GDM1 (cell line): ENCODE measurements around the gene NAP1L1.

Experiments
- DNase-seq: peaks from one replicate; lab custom pipeline; 2025; lab: John Stamatoyannopoulos, UW

Gene NAP1L1

GRCh38 chr12:76083904-76084862 is at the start of gene NAP1L1:
Gene NAP1L1, minus strand, starts transcription at chr12:76084685. Its CDS starts 10,466 bp downstream, at chr12:76074219.
- peak; percentile 95 for DNase-seq

DNA sequence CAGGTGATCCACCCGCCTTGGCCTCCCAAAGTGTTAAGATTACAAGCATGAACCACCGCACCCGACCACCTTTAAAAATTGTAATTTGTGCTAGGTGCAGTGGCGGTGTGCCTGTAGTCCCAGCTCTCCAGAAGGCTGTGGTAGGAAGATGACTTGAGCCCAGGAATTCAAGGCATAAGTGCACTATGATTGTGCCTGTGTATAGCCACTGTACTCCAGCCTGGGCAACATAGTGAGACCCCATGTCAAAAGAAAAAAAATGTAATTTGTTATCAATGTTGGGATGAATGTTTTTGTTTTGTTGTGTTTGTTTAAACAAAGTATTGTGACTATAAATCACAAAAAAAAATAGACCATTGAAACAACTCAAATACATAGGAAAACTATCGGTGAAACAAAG is 43.1 kb upstream of the NAP1L1 start:
- DNase-seq = no peak

DNA sequence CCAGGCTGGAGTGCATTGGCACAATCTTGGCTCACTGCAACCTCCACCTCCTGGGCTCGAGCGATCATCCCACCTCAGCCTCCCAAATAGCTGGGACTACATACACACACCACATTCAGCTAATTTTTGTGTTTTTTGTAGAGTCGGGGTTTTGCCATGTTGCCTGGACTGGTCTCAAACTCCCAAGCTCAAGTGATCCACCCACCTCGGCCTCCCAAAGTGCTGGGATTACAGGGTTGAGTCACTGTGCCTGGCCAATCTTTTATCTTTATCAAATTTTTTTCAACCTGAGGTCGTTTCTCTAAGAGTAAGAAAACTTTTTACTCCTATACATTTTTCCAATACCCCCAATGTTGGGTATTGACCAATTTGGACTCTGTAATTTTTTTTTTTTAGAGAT is 40.0 kb upstream of the NAP1L1 start:
- no peak for DNase-seq

GRCh38 chr12:76123259-76124212 is 39.1 kb upstream of the NAP1L1 start:
- no peak for DNase-seq

- no peak for DNase-seq
These were observed 35.4 kb upstream of the NAP1L1 start for GRCh38 chr12:76119887-76120286.

DNA sequence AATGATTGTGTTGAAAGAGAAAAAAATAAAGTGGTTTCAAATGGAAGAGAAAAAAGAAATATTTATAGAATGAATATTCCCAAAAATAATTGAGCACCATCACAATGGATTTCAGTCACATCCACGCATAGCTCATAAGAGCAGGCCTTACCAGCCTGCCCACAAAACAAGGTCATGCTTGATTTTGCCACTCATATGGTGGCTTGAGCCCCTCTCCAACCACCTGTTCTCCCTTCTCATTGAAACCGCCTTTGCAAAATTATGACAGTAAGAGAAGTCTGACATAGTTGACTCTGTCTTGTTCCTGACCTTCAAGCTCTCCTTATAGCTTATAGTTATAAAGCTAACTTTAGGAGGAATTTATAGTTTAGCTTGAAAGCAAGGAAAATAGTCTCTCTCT is 33.3 kb upstream of the NAP1L1 start:
- no peak for DNase-seq

DNA sequence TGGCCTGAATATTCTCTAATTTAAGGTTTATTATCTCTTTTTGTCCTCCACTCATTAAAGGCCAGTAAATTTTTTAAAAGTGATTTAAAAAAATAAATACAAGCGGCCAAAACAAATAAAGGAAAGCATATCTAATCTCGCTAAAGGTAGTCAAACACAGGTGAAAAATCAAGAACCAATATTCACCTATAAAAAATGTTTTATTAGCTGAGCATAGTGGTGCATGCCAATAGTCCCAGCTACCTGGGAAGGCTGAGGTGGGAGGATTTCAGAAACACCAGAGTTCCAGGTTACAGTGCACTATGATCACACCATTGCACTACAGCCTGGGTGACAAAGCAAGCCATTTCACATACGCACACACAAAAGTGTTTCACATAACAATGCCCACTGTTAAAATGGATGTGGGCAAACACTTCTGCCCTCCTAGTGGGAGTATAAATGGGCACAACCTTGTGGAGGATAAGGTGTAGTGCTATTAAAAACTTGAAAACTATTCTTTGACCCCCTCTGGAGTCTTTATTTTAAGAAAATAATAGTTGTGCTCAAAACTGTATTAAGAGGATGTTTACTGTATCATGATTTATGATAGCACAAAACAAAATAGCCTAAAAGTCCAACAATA is 32.7 kb upstream of the NAP1L1 start:
- DNase-seq = no peak

DNA sequence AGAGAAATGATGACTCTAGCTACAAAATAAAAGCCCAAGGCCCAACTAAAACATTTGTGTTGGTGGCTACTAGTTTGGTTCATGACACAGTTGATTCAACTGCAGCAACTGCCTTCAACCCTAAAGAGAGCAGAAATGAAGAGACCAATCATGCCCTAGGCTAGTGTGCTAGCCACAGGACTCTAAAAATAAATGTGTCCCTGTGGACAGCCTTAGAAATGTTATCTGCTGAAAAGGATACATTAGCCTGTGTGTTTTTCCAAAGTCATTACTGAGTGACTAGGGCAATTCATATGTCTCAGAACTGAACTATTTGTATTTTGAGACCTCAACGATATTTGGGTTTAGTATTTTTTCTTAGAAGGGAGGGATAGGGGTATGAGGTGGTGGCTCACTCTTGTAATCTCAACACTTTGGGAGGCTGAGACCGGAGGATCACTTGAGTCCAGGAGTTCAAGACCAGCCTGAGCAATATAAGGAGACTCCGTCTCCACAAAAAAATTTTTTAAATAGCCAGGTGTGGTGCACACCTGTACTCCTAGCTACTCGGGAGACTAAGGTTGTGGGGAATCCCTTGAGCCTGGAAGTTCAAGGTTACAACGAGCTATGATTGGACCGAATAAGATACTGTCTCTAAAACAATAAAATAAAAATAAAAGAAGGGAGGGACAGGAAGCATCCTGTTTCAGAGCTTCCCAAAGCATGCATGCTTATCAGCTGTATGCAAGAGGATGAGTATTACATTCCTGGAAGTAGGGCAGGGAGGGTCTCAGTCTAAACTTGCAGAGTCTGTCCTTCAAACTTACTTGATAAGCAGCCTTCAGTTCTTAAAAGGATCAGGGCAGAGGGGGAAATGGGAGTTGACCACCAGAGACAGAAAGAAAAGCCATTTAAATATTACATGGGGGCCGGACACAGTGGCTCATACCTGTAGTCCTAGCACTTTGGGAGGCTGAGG is 29.6 kb upstream of the NAP1L1 start:
- no peak for DNase-seq

DNA sequence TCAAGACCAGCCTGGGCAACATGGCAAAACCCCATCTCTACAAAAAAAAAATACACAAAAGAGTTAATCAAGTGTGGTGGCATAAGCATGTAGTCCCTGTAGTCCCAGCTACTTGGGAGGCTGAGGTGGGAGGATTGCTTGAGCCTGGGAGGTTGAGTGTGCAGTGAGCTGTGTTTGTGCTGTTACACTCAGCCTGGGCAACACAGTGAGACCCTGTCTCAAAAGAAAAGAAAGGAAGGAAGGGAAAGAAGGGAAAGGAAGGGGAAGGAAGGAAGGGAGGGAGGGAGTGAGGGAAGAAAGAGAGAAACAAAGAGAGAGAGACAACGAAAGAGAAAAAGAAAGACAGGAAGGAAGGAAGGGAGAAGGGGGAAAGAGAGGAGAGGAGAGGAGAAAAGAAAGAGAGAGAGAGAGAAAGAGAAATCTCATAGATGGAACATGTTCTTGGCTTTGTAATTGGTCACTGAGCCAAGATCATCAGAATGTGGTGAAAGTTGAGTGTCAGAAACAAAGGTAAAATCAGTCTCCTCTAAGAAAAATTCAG is 26.8 kb upstream of the NAP1L1 start:
- DNase-seq = no peak

GRCh38 chr12:76109879-76110278 is 25.4 kb upstream of the NAP1L1 start:
- DNase-seq = no peak

- DNase-seq = no peak
These were observed 23.9 kb upstream of the NAP1L1 start for GRCh38 chr12:76108356-76108755.

GRCh38 chr12:76106631-76107030 is 22.1 kb upstream of the NAP1L1 start:
- no peak for DNase-seq

GRCh38 chr12:76103958-76104357 is 19.5 kb upstream of the NAP1L1 start:
- DNase-seq = no peak

- no peak for DNase-seq
These were observed 17.4 kb upstream of the NAP1L1 start for GRCh38 chr12:76101739-76102385.

DNA sequence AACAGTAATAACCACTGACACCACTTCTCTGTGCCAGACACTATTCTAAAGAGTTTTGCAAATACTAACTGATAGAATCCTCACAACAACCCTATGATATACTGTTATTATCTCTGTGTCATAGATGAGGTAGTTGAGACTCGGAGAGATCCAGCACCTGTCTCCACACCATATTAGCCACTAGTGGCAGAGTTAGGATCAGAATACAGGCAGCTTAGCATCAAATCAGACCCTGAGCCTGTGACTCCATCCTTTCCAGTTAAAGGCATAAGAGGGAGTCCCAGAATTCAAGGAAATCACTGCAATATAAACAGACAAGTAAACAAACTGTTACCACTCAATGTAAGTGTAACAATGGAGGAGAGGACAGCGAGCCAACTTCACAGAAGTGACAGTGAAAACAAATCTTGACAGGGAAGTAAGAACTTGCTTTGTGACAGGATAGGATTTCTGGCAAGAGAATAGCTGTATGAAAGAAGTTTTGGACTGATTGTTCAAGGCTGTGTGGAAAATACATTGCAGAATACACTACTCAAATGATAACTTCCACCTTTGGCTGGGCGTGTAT is 11.7 kb upstream of the NAP1L1 start:
- no peak for DNase-seq

- DNase-seq = no peak
These were observed 10.3 kb upstream of the NAP1L1 start for GRCh38 chr12:76094754-76095153.

- DNase-seq = no peak
These were observed 6.8 kb upstream of the NAP1L1 start for GRCh38 chr12:76091246-76091754.

DNA sequence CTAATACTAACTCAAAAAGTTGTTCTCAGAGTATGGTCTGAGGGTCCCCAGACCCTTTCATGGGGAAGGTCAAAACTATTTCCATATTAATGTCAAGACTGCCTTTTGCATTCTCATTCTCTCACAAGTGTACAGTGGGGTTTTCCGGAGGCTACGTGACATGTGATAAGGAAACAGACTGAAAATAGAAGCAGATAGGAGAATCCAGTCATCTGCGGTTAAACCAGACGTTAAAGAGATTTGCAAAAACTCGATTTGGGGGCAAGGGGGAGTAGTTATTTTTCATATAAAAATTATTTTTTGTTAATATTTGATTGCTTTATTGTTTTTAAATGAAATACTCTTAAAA is 1.0 kb upstream of the NAP1L1 start:
- DNase-seq = no peak

- peak; percentile 72 for DNase-seq
These were observed 506 bp upstream of the NAP1L1 start for GRCh38 chr12:76084863-76085519.
